ENCODE results near the gene CNOT4. TPM values are rescaled to one million over a fixed set of nuclear protein-coding genes. Genes with fewer than 3 reads are reported as not detected.

CNOT4 gene
- total RNA-seq, 6 experiments from 2014 or later: 23.2 to 27.3 (median 25.1) TPM

DNA sequence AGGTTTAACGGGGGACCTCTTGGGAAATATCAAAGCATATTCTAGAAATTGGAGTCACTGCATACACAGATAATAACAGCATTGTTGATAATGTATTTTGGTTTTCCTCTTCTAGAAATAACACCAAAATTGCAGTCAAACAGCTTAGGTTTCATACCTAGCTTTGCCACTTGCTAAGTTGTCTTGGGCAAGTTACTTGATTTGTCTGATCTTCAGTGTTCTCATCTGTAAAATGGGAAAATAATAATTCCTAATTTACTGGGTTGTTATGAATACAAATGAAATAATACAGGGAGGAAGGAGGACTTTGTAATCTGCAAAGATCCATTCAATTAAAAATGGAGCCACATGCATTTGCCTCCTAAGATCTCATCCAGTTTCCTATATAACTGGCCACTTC lies 27.6 kb upstream of the CNOT4 start:
- Mint-ChIP-seq H3K27ac (no peak overlapping the region), H3K9me3 (no peaks in the 10 kb centered on the region), H3K4me1 (ENCODE audit: low read depth) (peaks cover 8% of the 10 kb centered on the region; the same call in 1 of the 2 replicates), H3K4me3 (no peak overlapping the region), H3K27me3 (ENCODE audit: insufficient read depth) (peaks cover 13% of the 10 kb centered on the region), H3K36me3 (ENCODE audit: low read depth) (no peaks in the 10 kb centered on the region)
- TF ChIP-seq, protein P1, sequence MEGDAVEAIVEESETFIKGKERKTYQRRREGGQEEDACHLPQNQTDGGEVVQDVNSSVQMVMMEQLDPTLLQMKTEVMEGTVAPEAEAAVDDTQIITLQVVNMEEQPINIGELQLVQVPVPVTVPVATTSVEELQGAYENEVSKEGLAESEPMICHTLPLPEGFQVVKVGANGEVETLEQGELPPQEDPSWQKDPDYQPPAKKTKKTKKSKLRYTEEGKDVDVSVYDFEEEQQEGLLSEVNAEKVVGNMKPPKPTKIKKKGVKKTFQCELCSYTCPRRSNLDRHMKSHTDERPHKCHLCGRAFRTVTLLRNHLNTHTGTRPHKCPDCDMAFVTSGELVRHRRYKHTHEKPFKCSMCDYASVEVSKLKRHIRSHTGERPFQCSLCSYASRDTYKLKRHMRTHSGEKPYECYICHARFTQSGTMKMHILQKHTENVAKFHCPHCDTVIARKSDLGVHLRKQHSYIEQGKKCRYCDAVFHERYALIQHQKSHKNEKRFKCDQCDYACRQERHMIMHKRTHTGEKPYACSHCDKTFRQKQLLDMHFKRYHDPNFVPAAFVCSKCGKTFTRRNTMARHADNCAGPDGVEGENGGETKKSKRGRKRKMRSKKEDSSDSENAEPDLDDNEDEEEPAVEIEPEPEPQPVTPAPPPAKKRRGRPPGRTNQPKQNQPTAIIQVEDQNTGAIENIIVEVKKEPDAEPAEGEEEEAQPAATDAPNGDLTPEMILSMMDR (IDR thresholded peaks at IDR 0.05): no peak
- DNase-seq: no peak

DNA sequence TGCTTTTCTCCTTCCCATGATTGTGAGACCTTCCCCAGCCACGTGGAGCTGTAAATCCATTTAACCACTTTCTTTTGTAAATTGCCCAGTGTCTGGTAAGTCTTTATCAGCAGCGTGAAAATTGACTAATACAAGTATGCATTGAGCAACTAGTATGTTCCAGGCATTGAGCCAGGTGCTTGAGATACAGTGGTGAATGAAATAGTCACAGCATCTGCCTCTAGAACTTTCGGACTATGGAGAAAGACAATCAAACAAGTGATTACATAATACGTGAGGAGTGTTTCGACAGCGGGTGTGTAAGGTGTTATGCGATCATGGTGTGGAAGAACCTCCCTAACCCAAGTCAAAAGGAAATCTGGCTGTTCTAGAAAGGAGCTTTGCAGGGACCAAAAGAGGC lies 26.2 kb upstream of the CNOT4 start:
- H3K27me3 Mint-ChIP-seq (ENCODE audit: insufficient read depth): peaks cover 7% of the 10 kb centered on the region
- no peaks in the 10 kb centered on the region for H3K36me3 Mint-ChIP-seq (ENCODE audit: low read depth)
- no peak overlapping the region for H3K4me3 Mint-ChIP-seq
- TF ChIP-seq, protein P1 (IDR thresholded peaks at IDR 0.05): no peak
- no peaks in the 10 kb centered on the region for H3K9me3 Mint-ChIP-seq
- DNase-seq: peak; percentile 5
- no peak overlapping the region for H3K27ac Mint-ChIP-seq
- peaks cover 8% of the 10 kb centered on the region; the same call in 1 of the 2 replicates for H3K4me1 Mint-ChIP-seq (ENCODE audit: low read depth)

DNA sequence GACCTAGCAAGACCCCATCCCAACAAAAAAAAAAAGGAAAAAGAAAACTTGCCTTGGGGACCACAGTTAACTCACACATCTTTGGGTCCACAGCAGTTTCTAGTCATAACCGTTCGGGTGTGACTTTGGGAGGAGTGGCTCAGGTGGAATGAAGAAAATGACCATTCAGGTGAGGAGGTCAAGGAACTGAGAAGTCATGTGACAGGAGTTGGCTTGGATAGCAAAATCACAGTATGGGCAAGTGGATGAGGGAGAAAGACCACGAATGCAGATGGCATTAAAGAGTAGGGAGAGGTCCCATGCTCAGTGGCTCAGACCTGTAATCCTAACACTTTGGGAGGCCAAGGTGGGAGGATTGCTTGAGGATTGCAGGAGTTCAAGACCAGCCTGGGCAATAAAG lies 17.1 kb upstream of the CNOT4 start:
- no peak overlapping the region for H3K4me3 Mint-ChIP-seq

DNA sequence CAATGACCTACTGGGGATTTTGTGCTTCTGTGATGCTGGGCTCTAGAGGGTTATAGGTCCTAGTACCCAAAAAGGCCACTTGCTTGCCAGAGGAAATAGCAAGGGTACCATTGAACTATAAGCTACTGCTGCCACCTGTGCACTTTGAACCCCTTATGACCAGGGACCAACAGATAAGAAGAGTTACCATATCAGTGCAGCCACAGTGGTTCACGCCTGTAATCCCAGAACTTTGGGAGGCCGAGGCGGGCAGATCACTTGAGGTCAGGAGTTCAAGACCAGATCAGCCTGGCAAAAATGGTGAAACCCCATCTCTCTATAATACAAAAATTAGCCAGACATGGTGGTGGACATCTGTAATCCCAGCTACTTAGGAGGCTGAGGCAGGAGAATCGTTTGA lies 15.5 kb upstream of the CNOT4 start:
- Mint-ChIP-seq H3K27ac (no peak overlapping the region), H3K36me3 (ENCODE audit: low read depth) (no peaks in the 10 kb centered on the region), H3K4me1 (ENCODE audit: low read depth) (no peaks in the 10 kb centered on the region), H3K27me3 (ENCODE audit: insufficient read depth) (peaks cover 12% of the 10 kb centered on the region), H3K9me3 (no peaks in the 10 kb centered on the region), H3K4me3 (no peak overlapping the region)
- TF ChIP-seq, protein P1 (IDR thresholded peaks at IDR 0.05): no peak
- no peak for DNase-seq

More for the DNA sequence above, 17.1 kb upstream of the CNOT4 start:
- TF ChIP-seq, protein P1 (IDR thresholded peaks at IDR 0.05): no peak
- Mint-ChIP-seq H3K9me3 (no peaks in the 10 kb centered on the region), H3K27me3 (ENCODE audit: insufficient read depth) (peaks cover 19% of the 10 kb centered on the region), H3K4me1 (ENCODE audit: low read depth) (no peaks in the 10 kb centered on the region), H3K27ac (no peak overlapping the region), H3K36me3 (ENCODE audit: low read depth) (no peaks in the 10 kb centered on the region)
- no peak for DNase-seq

DNA sequence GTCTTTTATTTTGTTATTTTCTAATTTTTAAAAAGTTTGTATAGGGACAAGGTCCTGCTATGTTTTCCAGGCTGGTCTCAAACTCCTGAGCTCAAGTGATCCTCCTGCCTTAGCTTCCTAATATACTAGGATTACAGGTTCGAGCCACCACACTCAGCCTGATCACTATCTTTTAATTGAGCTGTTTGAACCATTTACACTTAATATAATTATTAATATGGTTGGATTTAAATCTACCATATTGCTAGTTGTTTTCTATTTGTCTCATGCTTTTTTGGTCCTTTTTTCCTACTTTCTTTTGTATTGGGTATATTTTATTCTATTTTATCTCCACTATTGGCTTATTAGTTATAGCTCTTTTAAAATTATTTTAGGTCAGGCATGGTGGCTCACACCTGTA lies 13.2 kb upstream of the CNOT4 start:
- Mint-ChIP-seq H3K9me3 (no peaks in the 10 kb centered on the region), H3K4me3 (no peak overlapping the region), H3K27ac (no peak overlapping the region), H3K27me3 (ENCODE audit: insufficient read depth) (peaks cover 4% of the 10 kb centered on the region; the same call in 1 of the 2 replicates), H3K4me1 (ENCODE audit: low read depth) (no peaks in the 10 kb centered on the region), H3K36me3 (ENCODE audit: low read depth) (no peaks in the 10 kb centered on the region)
- no peak for DNase-seq
- TF ChIP-seq, protein P1 (IDR thresholded peaks at IDR 0.05): no peak

DNA sequence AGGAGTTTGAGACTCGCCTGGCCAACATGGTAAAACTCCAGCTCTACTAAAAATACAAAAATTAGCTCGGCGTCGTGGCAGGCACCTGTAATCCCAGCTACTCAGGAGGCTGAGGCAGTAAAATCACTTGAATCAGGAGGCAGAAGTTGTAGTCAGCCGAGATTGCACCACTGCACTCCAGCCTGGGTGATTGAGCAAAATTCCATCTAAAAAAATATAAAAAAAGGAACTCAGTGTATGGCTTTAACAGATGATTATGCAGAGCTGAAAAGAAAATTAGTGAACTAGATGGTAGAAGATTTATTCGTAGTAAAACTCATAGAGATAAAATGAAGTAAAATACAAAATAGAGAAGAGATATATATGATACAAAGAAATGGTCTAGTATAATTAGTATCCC lies 12.6 kb upstream of the CNOT4 start:
- Mint-ChIP-seq H3K36me3 (ENCODE audit: low read depth) (no peaks in the 10 kb centered on the region), H3K9me3 (no peaks in the 10 kb centered on the region), H3K27me3 (ENCODE audit: insufficient read depth) (no peaks in the 10 kb centered on the region; the same call in 1 of the 2 replicates), H3K27ac (no peak overlapping the region), H3K4me1 (ENCODE audit: low read depth) (no peaks in the 10 kb centered on the region), H3K4me3 (no peak overlapping the region)
- no peak for DNase-seq
- TF ChIP-seq, protein P1 (IDR thresholded peaks at IDR 0.05): no peak

Measured in HFFc6 (cell line).